Measurements from ENCODE around the gene MTFR2. TPM values are rescaled to one million over a fixed set of nuclear protein-coding genes. Genes with fewer than 3 reads are reported as not detected.
A peak's percentile ranks its signal among the peaks of the same experiment; 100 is the strongest.

MTFR2 gene
- total and polyA plus RNA-seq, 12 donors: 0.30 to 0.97 (median 0.67) TPM; not detected in 1

GRCh38 chr6:136282906-136283305 lies 32.8 kb upstream of the MTFR2 start:
- TF ChIP-seq, protein P1, sequence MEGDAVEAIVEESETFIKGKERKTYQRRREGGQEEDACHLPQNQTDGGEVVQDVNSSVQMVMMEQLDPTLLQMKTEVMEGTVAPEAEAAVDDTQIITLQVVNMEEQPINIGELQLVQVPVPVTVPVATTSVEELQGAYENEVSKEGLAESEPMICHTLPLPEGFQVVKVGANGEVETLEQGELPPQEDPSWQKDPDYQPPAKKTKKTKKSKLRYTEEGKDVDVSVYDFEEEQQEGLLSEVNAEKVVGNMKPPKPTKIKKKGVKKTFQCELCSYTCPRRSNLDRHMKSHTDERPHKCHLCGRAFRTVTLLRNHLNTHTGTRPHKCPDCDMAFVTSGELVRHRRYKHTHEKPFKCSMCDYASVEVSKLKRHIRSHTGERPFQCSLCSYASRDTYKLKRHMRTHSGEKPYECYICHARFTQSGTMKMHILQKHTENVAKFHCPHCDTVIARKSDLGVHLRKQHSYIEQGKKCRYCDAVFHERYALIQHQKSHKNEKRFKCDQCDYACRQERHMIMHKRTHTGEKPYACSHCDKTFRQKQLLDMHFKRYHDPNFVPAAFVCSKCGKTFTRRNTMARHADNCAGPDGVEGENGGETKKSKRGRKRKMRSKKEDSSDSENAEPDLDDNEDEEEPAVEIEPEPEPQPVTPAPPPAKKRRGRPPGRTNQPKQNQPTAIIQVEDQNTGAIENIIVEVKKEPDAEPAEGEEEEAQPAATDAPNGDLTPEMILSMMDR (IDR thresholded peaks at IDR 0.05): no peak
- TF ChIP-seq POLR2A (IDR thresholded peaks at IDR 0.05): no peak
- Histone ChIP-seq H3K36me3 (replicated peaks in 1 of 2) (peaks cover 0 to 4% of the 10 kb centered on the region in 2 donors), H3K9me3 (replicated peaks in 1 of 3) (no peaks in the 10 kb centered on the region), H3K27me3 (no peaks in the 10 kb centered on the region), H3K27ac (no peak overlapping the region), H3K4me1 (replicated peaks in 1 of 2) (peaks cover 50 to 84% of the 10 kb centered on the region in 2 donors), H3K4me3 (no peak overlapping the region)
- WGBS, 4 donors: 61 to 72% (median 64%) methylated on average over 4 of the region's 4 CpGs
- DNase-seq: no peak
- intact Hi-C loops (cut with DNase I): no loop called here

DNA sequence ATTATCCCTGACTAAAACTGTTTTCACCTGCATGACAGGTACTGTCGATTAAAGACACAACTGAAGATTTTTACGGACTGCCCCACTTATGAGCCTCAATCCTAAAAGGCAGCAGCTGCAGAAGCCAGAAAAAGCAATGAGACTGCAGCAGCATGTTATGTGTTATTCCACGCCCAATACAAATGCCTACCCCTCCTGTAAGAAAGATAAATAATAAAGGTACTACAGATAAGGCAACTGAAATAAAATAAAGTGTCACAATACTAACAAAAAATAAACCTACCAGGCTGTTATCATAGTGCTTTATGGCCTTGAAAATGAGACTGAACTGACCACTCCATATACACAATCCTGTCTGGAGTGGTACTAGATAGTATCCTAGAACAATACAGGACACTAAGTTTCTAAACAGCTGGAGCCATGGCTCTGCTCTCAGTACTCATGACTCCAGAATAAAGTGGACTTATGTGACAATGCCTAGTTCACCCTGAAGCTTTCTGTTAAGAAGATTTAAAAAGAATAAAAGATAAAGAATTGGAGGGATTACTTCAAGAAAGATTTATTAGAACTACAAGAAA lies 30.0 kb upstream of the MTFR2 start:
- Histone ChIP-seq H3K4me1 (replicated peaks in 1 of 2) (peaks cover 37 to 65% of the 10 kb centered on the region in 2 donors), H3K9me3 (replicated peaks in 1 of 3) (no peaks in the 10 kb centered on the region), H3K27me3 (no peaks in the 10 kb centered on the region), H3K27ac (no peak overlapping the region), H3K4me3 (no peak overlapping the region), H3K36me3 (replicated peaks in 1 of 2) (peaks cover 0 to 23% of the 10 kb centered on the region in 2 donors)
- intact Hi-C loops (cut with DNase I): no loop called here
- TF ChIP-seq, protein P1 (IDR thresholded peaks at IDR 0.05): no peak
- no peak for TF ChIP-seq POLR2A (IDR thresholded peaks at IDR 0.05)
- 72 to 80% (median 75%) methylated on average over 3 of the region's 3 CpGs for WGBS, 4 donors
- no peak for DNase-seq

DNA sequence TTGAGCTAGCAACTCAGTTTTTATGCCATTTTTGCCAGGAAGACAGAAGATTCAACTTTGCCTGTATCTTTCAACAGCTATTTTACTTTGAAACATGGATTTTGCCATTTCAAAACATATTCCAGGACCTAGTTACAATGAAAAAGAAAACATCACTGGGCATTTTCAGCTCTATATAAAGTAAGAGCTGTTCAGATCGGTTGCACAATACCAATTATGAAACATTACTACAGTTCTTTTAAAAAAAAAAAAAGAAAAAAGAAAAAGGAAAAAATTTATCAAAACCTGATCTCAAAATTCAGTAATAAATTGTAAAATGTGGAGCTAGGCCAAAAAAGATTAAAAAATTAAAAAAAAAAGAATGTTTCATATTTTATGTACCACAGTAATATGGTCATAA lies 24.0 kb upstream of the MTFR2 start:
- Histone ChIP-seq H3K36me3 (replicated peaks in 1 of 2) (peaks cover 0 to 69% of the 10 kb centered on the region in 2 donors), H3K9me3 (replicated peaks in 1 of 3) (peaks cover 0 to 4% (median 0%) of the 10 kb centered on the region in 3 donors), H3K27ac (peak overlapping the region in 2 of 5 donors; percentile 12 to 39), H3K27me3 (no peaks in the 10 kb centered on the region), H3K4me1 (replicated peaks in 1 of 2) (peaks cover 0 to 25% of the 10 kb centered on the region in 2 donors), H3K4me3 (no peak overlapping the region)
- WGBS, 4 donors: 47 to 61% (median 55%) methylated on average over 1 of the region's 1 CpG
- TF ChIP-seq POLR2A (IDR thresholded peaks at IDR 0.05): no peak
- TF ChIP-seq, protein P1 (IDR thresholded peaks at IDR 0.05): no peak
- intact Hi-C loops (cut with DNase I): no loop called here
- DNase-seq: no peak

DNA sequence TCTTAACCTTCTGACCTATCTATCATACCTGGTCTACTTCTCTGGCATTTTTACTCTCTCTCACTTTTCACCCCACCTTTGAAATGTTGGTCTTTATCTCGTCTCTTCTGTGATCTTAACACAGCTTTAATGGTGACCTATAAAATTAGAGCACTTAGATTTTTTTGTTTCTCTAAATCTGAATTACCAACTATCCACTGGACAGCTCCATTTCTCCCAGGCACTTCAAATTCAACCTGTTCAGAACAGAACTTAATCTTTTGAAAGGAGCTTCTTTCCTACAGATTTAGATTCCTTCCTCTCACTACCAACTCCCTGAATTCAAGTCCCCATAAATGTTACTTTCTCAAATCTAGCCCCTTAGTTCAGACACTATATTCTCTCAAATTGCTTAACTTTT lies 15.0 kb upstream of the MTFR2 start:
- WGBS, 4 donors: 76 to 94% (median 87%) methylated on average over 1 of the region's 1 CpG
- intact Hi-C loops (cut with DNase I): loop anchor here in 1 of 2 donors (10.0 kb wide), 1 partner anchor 300 kb away; no protein-coding TSS in a partner anchor

More for the DNA sequence above, 15.0 kb upstream of the MTFR2 start:
- Histone ChIP-seq H3K27ac (no peak overlapping the region), H3K9me3 (replicated peaks in 1 of 3) (no peaks in the 10 kb centered on the region), H3K4me3 (no peak overlapping the region), H3K27me3 (no peaks in the 10 kb centered on the region), H3K4me1 (replicated peaks in 1 of 2) (peaks cover 0 to 15% of the 10 kb centered on the region in 2 donors), H3K36me3 (replicated peaks in 1 of 2) (peaks cover 0 to 97% of the 10 kb centered on the region in 2 donors)
- TF ChIP-seq, protein P1 (IDR thresholded peaks at IDR 0.05): no peak
- no peak for TF ChIP-seq POLR2A (IDR thresholded peaks at IDR 0.05)
- no peak for DNase-seq
